K562 (cell line): Measurements from ENCODE around the gene TEX54. TPM values are rescaled to one million over a fixed set of nuclear protein-coding genes. Genes with fewer than 3 reads are reported as not detected.

Experiments used
- ADNP ChIP-seq: fragments of 200-800 bp; sonication (Bioruptor generic); IDR thresholded peaks from 2 replicates; pipeline ENCODE4 v1.6.1; 2016; ENCODE audit warnings: missing genetic modification characterization, missing compliant biosample characterization
- AFF1 ChIP-seq, 2 experiments: fragments of 450-650 bp; IDR thresholded peaks; 2 replicates each; pipeline ENCODE4 v1.6.1; 2018; ENCODE audit warnings: mild to moderate bottlenecking in 2 of 2, low read depth in 1 of 2; ENCODE audit not compliant: partially characterized antibody in 2 of 2
- ARHGAP35 ChIP-seq: fragments of 450-650 bp; IDR thresholded peaks from 2 replicates; pipeline ENCODE4 v1.6.1; 2018; ENCODE audit not compliant: partially characterized antibody
- CBFA2T3 ChIP-seq: fragments of 450-650 bp; IDR thresholded peaks from 2 replicates; pipeline ENCODE4 v1.6.1; 2017
- CC2D1A ChIP-seq: fragments of 450-650 bp; IDR thresholded peaks from 2 replicates; pipeline ENCODE4 v1.6.1; 2017; ENCODE audit warnings: mild to moderate bottlenecking
- FIP1L1 ChIP-seq: fragments of 200-400 bp; formaldehyde crosslinking; IDR thresholded peaks from 2 replicates; pipeline ENCODE4 v1.6.1; 2018; ENCODE audit warnings: mild to moderate bottlenecking, low read depth, low read length; ENCODE audit not compliant: poor library complexity, severe bottlenecking
- FOXA3 ChIP-seq, 2 experiments: fragments of 450-650 bp in 1 of 2; sonication (generic) in 1 of 2; formaldehyde crosslinking; IDR thresholded peaks in 1 of 2; conservative IDR thresholded peaks in 1 of 2; 2 replicates each; pipeline versions ENCODE4 v1.4.0 to v1.8.0; 2020 to 2022; ENCODE audit warnings: mild to moderate bottlenecking in 2 of 2, missing genetic modification reagents in 1 of 2
- HCFC1 ChIP-seq: IDR thresholded peaks from 2 replicates; pipeline ENCODE4 v1.6.1; 2012; ENCODE audit warnings: low read depth, low read length, improper control_type of control experiment
- HDAC6 ChIP-seq: IDR thresholded peaks from 2 replicates; pipeline ENCODE4 v1.6.1; 2012; ENCODE audit warnings: low read depth, mild to moderate bottlenecking, control low read depth, inconsistent platforms, low read length, moderate library complexity
- HMBOX1 ChIP-seq: sonication (generic); IDR thresholded peaks from 2 replicates; pipeline ENCODE4 v1.6.1; 2016
- HNRNPH1 ChIP-seq: fragments of 200-400 bp; formaldehyde crosslinking; optimal IDR thresholded peaks from 2 replicates; pipeline ENCODE3; 2017; ENCODE audit warnings: low read depth, mild to moderate bottlenecking, low read length, moderate library complexity
- KLF1 ChIP-seq: fragments of 450-650 bp; IDR thresholded peaks from 2 replicates; pipeline ENCODE4 v1.6.1; 2016; ENCODE audit warnings: missing genetic modification characterization, missing compliant biosample characterization
- MTA3 ChIP-seq: fragments of 450-650 bp; formaldehyde crosslinking; IDR thresholded peaks from 2 replicates; pipeline ENCODE4 v1.6.1; 2017; ENCODE audit warnings: mild to moderate bottlenecking, borderline replicate concordance
- NBN ChIP-seq: fragments of 450-650 bp; IDR thresholded peaks from 2 replicates; pipeline ENCODE4 v1.6.1; 2016; ENCODE audit warnings: low read depth, mild to moderate bottlenecking
- NR2F6 ChIP-seq: fragments of 450-650 bp; formaldehyde crosslinking; IDR thresholded peaks from 2 replicates; pipeline ENCODE4 v1.4.0; 2020; ENCODE audit warnings: mild to moderate bottlenecking
- NR3C1 ChIP-seq: sonication (generic); formaldehyde crosslinking; IDR thresholded peaks from 2 replicates; pipeline ENCODE4 v1.8.1; 2022; ENCODE audit warnings: missing genetic modification reagents
- RBM15 ChIP-seq: fragments of 200-400 bp; formaldehyde crosslinking; IDR thresholded peaks from 2 replicates; pipeline ENCODE4 v1.6.1; 2018; ENCODE audit warnings: mild to moderate bottlenecking, low read length, moderate library complexity; ENCODE audit not compliant: insufficient read depth
- RCOR1 ChIP-seq, 2 experiments: IDR thresholded peaks; 2 replicates each; pipeline ENCODE4 v1.6.1; 2012; ENCODE audit warnings: low read depth in 2 of 2, low read length in 2 of 2, borderline replicate concordance in 1 of 2, improper control_type of control experiment in 1 of 2
- SP1 ChIP-seq: sonication (generic); formaldehyde crosslinking; IDR thresholded peaks from 2 replicates; pipeline ENCODE4 v1.8.1; 2022; ENCODE audit warnings: mild to moderate bottlenecking, missing genetic modification reagents
- TRIM28 ChIP-seq: fragments of 450-650 bp; IDR thresholded peaks from 2 replicates; pipeline ENCODE4 v1.6.1; 2017
- YBX1 ChIP-seq: fragments of 450-650 bp; IDR thresholded peaks from 2 replicates; pipeline ENCODE4 v1.7.1; 2016; ENCODE audit warnings: mild to moderate bottlenecking
- ZC3H8 ChIP-seq: fragments of 450-650 bp; IDR thresholded peaks from 2 replicates; pipeline ENCODE4 v1.6.1; 2017
- ZNF143 ChIP-seq: sonication (generic); formaldehyde crosslinking; IDR thresholded peaks from 2 replicates; pipeline ENCODE4 v1.9.0; 2022; ENCODE audit warnings: mild to moderate bottlenecking, missing genetic modification reagents
- ZNF347 ChIP-seq: fragments of 450-650 bp; formaldehyde crosslinking; IDR thresholded peaks from 2 replicates; pipeline ENCODE4 v1.4.0; 2020; ENCODE audit warnings: low read depth, mild to moderate bottlenecking, moderate library complexity
- ZNF589 ChIP-seq: fragments of 200-800 bp; sonication (Bioruptor generic); IDR thresholded peaks from 2 replicates; pipeline ENCODE4 v1.6.1; 2016; ENCODE audit warnings: low read depth, missing genetic modification characterization, missing compliant biosample characterization
- ZNF695 ChIP-seq: fragments of 450-650 bp; formaldehyde crosslinking; IDR thresholded peaks from 2 replicates; pipeline ENCODE4 v1.4.0; 2020; ENCODE audit warnings: mild to moderate bottlenecking, moderate library complexity
- polyA plus RNA-seq, 8 experiments: library from polyadenylated mRNA; depleted of rRNA in 4 of 8; stranded (reverse) in 5 of 8; unstranded in 3 of 8; fragments of >200 nt; fragmentation: Nextera tagmentation in 2 of 8; fragmentation: Illumina TruSeq in 1 of 8; extraction: Ambion mirVana in 2 of 8; extraction: Trizol in 1 of 8; gene quantifications; 2 replicates each; pipeline versions ENCODE4 v1.2.1 to v1.2.3, GENCODE V29; 2011 to 2014; ENCODE audit warnings: inconsistent platforms in 1 of 8, missing spikeins in 1 of 8
- total RNA-seq, 7 experiments: library from RNA; depleted of rRNA in 6 of 7; stranded (reverse); fragments of >200 nt in 6 of 7; fragmentation: Illumina TruSeq in 2 of 7; extraction: Trizol in 2 of 7; gene quantifications; 2 replicates each; pipeline versions ENCODE4 v1.2.1 to v1.2.3, GENCODE V29; 2011 to 2021; ENCODE audit warnings: low replicate concordance in 1 of 7

The TEX54 gene
- total and polyA plus RNA-seq, 9 of the 15 experiments (the other 6 are each of a cell fraction or from before 2014, with no cell fraction given) = not detected

DNA sequence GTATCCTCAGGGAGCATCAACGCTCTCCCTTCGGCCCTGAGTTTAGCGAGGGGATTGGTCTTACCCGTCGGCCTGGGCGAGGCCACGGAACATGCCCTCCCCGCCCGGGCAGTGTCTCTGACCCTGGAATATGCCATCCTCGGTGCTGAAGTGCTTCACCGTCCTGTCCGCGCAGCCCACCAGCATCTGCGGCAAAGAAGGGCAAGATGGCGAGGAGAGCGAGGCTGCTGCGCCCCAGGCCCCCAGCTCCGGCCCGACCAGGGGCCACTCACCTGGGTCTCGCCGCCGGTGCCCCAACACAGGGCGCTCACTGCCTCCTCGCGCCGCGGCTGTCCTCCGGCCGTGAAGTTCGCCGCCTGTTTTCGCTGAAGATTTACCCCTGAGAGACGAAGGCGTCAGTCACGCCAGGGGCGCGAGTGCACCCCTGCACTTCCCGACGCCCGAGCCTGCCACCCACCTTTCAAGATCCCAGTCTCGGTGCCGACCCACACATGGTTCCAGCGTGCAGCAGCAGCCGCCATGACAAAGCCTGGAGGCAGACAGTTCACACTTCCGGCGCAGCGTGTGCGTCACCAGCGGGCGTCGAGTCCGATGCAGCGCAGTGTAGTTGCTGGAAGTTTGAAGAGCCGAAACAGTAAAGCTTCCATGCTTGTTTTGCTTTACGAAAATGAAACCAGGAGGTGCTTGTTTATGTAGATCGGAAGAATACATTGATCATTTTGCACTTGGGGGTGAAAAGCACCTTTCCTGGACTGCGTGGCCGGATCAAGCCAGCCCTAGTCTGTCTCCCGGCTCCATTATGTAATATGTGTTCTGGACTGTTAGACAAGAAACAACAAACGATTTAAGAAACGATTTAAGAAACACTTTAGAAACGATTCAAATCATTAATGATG lies 6.7 kb upstream of the TEX54 start, which contains the start of gene WDR74 (continued):
- TF ChIP-seq ARHGAP35 (no peak), KLF1 (tag) (0 out of 2 replicates have a peak, but pooled peaks have one; percentile 46), HDAC6 (no peak), HCFC1 (peak; percentile 90), NR3C1 (no peak), ZC3H8 (0 out of 2 replicates have a peak, but pooled peaks have one; percentile 6), TRIM28 (no peak), FOXA3 (CRISPR knock-in tag; conservative IDR thresholded peaks at IDR 0.05 in 1 of 2, IDR thresholded peaks at IDR 0.05 in 1 of 2) (peak in 1 of 2 experiments; percentile 36; a peak in 1 of 4 replicates), ADNP (tag) (no peak), CC2D1A (no peak), MTA3 (peak; percentile 50; the same call in 1 of the 2 replicates), ZNF695 (CRISPR knock-in tag) (no peak), CBFA2T3 (no peak), YBX1 (no peak), FIP1L1 (peak; percentile 94), HMBOX1 (no peak), RCOR1 (IDR thresholded peaks at IDR 0.05; ENCODE audit: borderline replicate concordance in 1 of 2, low read depth in 2 of 2, low read length in 2 of 2) (peak in 1 of 2 experiments; percentile 18; a peak in 2 of 4 replicates), AFF1 (IDR thresholded peaks at IDR 0.05; ENCODE audit: low read depth in 1 of 2, partially characterized antibody in 2 of 2) (peak; percentile 6 to 68), ZNF589 (CRISPR knock-in tag) (no peak), NBN (peak; percentile 65), RBM15 (no peak), HNRNPH1 (no peak), NR2F6 (no peak), ZNF347 (CRISPR knock-in tag) (no peak), SP1 (CRISPR knock-in tag) (peak; percentile 80), ZNF143 (CRISPR knock-in tag) (peak; percentile 45; the same call in 1 of the 2 replicates)
